AG09309 (cell line): Measurements from ENCODE around the gene AVL9.
"Not testable (repeated sequence)": the region's sequence is repeated elsewhere in the genome, so short reads cannot be mapped to it uniquely, and the experiment has no call there.

Source experiments
- DNase-seq: peaks from one replicate; pipeline ENCODE4 v3.0.0-alpha.2; 2010; ENCODE audit warnings: low read depth
- H3K4me3 ChIP-seq: 2 replicates; pipeline ENCODE4 v1.5.1; 2011; ENCODE audit warnings: mild to moderate bottlenecking, low read depth, low read length, moderate library complexity; ENCODE audit not compliant: control insufficient read depth
- CTCF ChIP-seq: IDR thresholded peaks from 2 replicates; pipeline ENCODE4 v1.5.1; 2011; ENCODE audit warnings: mild to moderate bottlenecking, low read depth, low read length, inconsistent platforms; ENCODE audit not compliant: insufficient read depth, control insufficient read depth; ENCODE audit errors: missing control alignments

The AVL9 gene

GRCh38 chr7:32611201-32612099 is 116.2 kb downstream of the AVL9 start:
- TF ChIP-seq CTCF: no peak
- DNase-seq: no peak
- H3K4me3 ChIP-seq: no peak overlapping the region

DNA sequence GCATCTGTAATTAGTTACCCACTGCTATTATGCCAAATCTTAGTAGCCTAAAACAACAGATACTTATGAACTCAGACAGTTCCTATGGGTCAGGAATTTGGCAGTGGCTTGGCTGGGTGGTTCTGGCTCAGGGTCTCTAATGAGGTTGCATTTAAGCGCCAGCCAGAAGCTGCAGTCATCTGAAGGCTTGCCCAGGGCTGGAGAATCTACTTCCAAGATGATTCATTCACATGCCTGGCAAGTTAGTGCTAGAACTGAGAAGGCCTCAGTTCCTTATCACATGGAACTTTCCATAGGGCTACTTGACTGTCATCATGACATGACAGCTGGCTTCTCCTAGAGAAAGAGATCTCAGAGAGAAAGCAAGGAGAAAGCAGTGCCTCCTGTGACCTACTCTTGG is 121.3 kb downstream of the AVL9 start:
- peak; percentile 70 for DNase-seq
- no peak overlapping the region for H3K4me3 ChIP-seq
- TF ChIP-seq CTCF: no peak

GRCh38 chr7:32618470-32618869 is 123.2 kb downstream of the AVL9 start:
- no peak for DNase-seq
- H3K4me3 ChIP-seq: no peak overlapping the region
- no peak for TF ChIP-seq CTCF

DNA sequence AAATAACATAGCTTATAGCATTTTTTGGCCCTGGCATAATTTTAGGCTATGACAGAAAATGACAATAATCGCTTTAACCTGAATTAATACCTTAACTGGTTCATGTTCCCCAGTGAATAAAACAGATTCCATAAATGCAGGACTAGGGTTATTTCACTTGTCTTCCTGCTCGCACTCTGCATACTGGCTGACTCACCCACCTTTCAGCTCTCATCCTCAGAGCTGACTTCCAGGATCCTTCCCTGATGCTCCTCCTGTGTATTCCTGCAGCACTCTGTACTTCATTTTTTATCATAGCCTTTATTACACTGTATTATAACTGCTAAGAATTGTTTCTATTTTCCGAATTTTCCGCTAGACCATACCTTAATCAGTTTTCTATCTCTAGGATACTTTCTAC is 123.7 kb downstream of the AVL9 start:
- DNase-seq: no peak
- no peak overlapping the region for H3K4me3 ChIP-seq
- TF ChIP-seq CTCF: no peak

GRCh38 chr7:32619416-32619815 is 124.1 kb downstream of the AVL9 start:
- DNase-seq, H3K4me3 ChIP-seq: not testable (repeated sequence)

DNA sequence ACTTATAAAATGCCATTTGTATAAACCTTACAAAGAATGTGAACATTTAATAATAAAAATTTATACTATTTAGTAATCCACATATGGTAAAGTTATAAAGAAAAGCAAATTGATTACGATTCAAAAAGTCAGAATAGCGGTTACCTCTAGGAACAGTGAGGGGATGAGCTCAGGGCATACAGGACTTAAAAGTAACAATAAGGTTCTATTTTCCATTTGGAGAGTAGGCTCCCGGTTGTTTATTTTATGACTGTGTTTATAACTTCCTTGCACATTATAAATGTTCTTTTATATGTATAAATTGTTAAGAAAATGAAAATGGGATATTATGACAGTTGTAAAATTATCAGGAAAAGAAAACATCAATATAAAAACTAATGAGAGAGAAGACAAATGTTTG is 135.7 kb downstream of the AVL9 start:
- H3K4me3 ChIP-seq: no peak overlapping the region
- no peak for DNase-seq
- TF ChIP-seq CTCF: no peak

GRCh38 chr7:32631590-32632497 is 136.6 kb downstream of the AVL9 start:
- not testable (repeated sequence) for DNase-seq, H3K4me3 ChIP-seq

DNA sequence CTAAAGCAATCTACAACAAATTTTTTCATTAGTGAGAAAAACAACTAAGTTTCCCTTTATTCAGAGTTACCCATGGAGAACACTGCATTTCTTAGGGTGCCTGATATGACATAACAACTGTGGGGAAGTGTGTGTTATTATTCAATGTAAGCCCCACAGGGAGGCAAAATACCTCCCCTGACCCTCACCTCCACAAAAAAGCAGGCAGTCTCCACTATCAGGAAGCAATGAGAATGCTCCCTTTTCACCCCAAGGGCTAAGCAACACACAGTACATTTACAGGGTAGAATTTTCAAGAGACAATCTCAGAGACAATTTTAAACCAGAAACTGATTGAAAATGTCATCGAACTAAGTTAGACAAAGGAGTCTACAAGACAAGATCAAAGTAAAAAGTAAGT is 138.2 kb downstream of the AVL9 start:
- DNase-seq, H3K4me3 ChIP-seq: not testable (repeated sequence)

DNA sequence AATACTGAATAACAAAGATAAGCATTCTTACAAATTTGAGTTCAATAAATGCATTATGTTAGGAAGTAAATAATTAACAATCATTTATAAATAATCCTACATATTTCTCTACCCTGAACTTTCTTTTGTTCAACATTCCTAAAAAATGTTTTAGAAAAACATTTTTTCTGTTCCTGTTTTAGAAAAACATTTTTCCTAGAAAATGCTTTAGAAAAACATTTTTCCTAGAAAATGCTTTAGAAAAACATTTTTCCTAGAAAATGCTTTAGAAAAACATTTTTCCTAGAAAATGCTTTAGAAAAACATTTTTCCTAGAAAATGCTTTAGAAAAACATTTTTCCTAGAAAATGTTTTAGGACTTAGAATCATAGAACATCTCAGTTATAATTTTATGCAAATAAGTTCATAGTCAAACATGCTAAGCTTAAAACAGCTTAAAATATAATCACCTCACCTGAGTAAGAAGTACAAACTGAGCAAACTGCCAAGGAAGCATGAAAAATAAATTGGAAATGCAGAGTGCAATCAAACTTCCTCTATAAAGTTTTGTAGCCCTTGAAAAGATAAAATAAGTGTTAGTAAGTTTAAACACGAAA is 139.6 kb downstream of the AVL9 start:
- H3K4me3 ChIP-seq, DNase-seq: not testable (repeated sequence)

DNA sequence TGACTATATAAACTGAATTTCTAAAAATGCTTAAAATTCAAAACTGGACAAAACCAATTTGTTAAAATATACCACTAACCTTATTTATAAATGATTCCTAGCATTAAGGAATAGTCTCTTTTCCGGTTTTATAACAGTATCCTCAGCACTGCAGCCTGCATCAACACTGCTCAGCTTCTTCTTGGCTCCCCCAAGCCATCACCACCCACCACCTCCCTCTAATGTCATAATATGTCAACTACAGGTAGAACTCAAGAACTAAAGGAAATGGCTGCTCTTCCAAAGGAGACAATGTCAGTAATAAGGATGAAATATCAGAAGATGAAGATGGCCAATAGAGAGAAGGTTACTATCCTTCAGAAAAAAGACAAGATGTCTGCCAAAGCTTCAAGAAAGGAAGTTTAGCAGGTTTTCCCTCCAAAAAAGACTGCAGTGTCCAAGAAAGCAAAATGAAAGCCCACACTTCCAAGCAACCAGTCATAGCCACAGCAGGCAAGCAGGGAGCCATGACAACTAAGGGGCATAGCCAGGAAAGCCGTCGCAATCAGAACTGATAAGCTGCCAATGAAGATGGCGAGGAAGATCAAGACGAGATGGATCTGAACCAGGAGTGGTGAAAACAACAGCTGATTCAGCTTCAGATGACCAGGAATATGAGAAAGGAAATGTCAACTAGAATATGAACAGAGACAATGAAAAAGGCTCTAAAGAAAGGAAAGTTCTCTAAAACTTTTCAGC is 141.6 kb downstream of the AVL9 start:
- H3K4me3 ChIP-seq, DNase-seq: not testable (repeated sequence)

DNA sequence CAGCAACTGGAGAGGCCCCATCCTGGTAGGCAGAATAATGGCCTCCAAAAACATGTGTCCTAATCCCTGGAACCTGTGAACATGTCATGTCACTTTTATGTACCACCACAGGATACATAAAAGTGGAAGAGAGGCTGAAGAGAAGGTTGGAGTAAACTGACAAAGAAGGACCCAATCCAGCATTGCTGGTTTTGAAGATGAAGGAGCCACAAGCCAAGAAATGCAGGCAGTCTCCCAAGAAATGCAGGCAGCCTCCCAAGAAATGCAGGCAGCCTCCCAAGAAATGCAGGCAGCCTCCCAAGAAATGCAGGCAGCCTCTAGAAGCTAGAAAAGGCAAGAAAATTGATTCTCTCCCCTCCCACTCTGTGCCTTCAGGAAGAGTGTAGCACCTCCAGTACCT is 142.3 kb downstream of the AVL9 start:
- DNase-seq, H3K4me3 ChIP-seq: not testable (repeated sequence)
